ENCODE data around the gene ITPRID1.

The ITPRID1 gene

GRCh38 chr7:31633894-31634494, 120.1 kb downstream of the ITPRID1 start:
- peak; percentile 52 for DNase-seq (ENCODE audit: low spot score)

DNA sequence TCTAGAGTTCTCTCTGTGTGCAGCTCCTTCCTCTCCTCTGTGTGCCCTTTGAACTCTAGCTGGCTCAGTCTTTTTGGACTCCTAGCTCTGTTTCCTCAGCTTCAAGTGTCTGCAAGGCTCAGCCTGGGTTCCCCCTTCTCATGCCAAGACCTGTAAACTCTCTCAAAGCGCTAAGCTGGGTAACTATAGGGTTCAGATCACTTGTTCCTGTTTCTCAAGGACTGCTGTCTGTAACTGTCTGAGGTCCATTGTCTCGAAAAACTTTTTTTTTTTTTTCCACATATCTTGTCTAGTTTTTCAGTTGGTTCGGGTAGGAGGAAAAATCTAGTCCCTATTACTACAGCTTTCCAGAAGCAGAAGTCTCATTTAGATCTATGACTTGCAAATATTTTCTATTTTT, 126.5 kb downstream of the ITPRID1 start:
- no peak for DNase-seq (ENCODE audit: low spot score)

- no peak for DNase-seq (ENCODE audit: low spot score)
These were observed 128.8 kb downstream of the ITPRID1 start for GRCh38 chr7:31642681-31643115.

- DNase-seq (ENCODE audit: low spot score), result no peak
These were observed 133.1 kb downstream of the ITPRID1 start for GRCh38 chr7:31646942-31647341.

DNA sequence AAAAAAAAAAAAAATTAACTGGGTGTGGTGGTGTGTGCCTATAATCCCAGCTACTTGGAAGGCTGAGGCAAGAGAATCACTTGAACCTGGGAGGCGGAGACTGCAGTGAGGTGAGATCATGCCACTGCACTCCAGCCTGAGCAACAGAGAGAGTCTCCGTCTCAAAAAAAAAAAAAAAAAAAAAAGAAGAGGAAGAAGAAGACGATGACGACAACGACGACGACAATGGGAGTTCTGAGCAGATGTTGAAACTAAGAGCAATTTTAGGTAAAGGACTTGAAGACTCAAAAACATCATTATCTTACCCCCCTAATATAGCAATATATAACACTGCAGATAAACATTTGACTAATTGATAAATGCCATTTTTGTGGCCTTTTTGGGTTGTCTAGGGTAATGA, 133.6 kb downstream of the ITPRID1 start:
- DNase-seq (ENCODE audit: low spot score), result no peak

DNA sequence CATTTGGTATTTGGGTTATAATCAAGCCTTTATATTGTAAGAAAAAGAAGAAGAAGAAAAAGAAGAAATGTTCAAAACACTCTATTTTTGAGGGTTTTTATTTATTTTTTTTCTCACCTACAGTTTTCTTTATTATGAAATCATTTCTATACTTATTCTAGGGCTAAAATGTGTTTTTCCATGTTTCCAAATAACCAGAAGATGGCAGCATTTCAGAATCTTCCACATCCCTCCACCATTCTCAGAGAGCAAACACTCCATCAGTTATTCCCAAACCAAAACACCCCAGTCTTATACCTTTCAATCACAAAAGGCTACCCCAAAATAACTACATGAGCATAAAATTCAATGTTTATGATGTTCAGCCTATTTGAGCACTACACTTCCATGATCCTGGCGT, 134.4 kb downstream of the ITPRID1 start:
- no peak for DNase-seq (ENCODE audit: low spot score)

- DNase-seq (ENCODE audit: low spot score), result no peak
These were observed 135.0 kb downstream of the ITPRID1 start for GRCh38 chr7:31648880-31649279.

DNA sequence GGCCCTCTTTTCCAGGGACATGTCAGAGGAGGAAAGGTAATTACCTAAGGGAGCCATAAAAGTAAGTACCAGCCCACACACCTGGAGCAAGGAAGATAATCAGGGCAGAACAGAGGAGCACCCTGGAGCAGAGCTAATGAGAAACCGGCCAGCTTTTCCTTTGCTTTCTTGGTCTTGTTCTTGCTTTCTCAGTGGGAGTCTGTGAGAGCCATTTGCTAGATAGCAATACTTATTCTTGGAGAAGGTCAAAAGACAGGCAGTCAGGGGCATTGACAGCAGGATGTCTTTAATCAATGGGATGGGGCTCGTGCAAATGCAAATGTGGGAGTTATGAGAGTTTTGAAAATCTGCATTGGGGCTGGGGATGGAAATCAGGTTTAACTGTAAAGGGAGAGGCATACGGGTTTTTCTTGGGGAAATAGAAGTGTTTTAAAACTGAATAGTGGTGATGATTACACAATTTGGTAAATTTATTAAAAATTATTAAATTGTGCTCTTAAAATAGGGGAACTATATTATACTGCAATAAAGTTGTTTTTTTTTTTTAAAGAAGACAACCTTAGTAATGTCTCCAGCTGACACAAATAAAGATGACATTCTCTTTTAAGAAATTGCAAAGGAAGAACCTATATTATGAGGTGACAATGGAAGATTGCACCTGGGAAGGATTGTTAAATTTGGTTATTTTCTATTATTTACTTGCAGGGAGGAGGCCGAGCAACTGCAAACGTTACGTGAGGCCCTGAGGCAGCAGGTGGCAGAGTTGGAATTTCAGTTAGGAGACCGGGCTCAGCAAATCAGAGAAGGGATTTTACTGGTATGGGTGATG, 137.6 kb downstream of the ITPRID1 start:
- no peak for DNase-seq (ENCODE audit: low spot score)

GRCh38 chr7:31652063-31652326, 138.1 kb downstream of the ITPRID1 start:
- DNase-seq (ENCODE audit: low spot score), result no peak

DNA sequence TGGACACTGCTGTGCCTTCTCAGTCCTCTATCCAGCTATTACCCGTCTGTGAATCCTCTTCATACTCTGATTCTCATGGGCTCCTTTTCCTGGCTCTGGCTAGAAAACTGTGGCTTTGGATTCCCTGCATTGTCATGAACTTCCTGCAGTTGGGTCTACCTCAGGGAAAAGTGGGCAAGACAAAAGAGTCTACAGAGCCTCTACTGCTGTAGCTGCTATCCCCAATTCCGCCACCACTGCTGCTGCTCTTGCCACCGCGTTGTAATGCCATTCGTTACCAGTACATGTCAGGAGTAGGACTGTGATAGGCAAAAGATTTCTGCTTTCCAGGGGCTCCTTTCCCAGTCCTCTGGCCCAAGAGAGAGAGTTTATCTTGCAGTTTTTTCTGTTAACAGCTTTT, 149.2 kb downstream of the ITPRID1 start:
- DNase-seq (ENCODE audit: low spot score), result no peak

- DNase-seq (ENCODE audit: low spot score), result no peak
These were observed 151.0 kb downstream of the ITPRID1 start for GRCh38 chr7:31664890-31665289.

DNA sequence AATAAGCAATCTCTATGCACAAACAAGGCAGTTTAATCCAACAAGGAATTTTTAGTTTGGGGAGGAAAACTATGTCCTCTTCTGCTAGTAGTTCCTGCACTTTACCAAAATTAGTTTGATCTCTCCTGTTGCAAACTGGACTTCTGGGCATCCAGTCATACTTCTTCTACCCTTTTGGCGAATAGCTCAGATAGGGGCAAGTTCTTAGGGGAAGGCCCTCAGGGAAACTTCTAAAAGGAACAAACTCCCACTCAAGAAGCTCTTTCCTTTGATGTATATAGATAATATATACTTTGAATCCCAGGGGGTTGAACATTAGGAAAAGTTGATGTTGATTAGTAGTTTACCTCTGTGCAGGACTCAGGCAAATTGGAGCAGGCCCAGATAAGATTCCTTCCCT, 151.7 kb downstream of the ITPRID1 start:
- no peak for DNase-seq (ENCODE audit: low spot score)

DNA sequence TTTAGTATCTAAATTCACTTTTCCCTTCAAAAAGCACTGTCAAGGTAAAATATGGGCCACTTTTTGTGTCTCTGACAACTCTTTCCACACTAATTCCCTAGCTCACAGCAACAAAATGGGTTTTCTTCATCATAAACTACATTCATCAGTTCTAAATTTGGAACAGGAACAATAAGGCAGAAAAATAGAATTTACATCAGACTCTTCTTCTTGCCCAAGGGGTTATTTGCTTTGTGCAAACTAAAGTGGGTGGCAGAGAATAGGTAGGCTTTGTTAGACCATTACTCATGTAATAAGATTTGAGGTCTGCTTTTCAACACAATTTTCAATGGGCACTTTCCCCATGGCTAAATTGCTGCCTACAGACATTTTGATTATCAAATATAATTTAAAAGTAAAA, 155.6 kb downstream of the ITPRID1 start:
- no peak for DNase-seq (ENCODE audit: low spot score)

DNA sequence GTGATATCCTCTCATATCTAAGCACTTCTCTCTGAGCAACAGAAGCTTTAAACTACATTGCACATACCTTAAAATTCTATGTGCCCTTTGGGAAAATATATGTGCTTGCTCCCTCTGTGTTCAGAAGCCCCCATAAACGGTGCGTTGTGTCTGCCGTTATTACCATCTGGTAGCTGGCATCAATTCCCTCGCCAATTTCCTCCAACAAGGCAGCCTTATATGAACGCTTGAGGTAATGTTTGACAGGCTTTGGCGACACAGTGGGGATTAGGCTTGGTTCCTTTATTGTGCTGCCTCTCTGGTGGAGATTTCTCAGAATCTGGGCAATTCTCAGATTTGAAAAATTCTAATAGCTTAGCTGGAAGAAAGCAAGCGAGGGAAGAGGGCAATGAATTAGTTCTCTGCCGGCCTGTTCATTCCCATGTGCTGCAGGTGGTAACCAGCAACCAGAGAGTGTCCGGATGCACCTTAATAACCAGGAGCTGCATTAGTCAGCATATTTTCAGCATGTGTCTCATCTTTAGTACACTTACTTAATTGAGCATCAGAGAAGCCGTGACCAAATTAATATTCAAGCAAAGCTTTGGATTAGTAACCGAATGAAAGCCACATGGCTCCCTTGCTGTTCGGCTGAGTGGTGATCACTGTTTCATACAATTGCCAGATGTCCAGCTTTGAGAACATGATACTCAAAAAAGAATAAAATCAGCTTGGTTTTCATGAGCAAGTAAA, 165.8 kb downstream of the ITPRID1 start:
- DNase-seq (ENCODE audit: low spot score), result no peak

- no peak for DNase-seq (ENCODE audit: low spot score)
These were observed 169.7 kb downstream of the ITPRID1 start for GRCh38 chr7:31683445-31684225.

- no peak for DNase-seq (ENCODE audit: low spot score)
These were observed 173.3 kb downstream of the ITPRID1 start, which contains the start of gene PPP1R17 for GRCh38 chr7:31687024-31687748. Gene PPP1R17 (plus strand): TSS chr7:31687215. CDS start chr7:31692442, 5,227 bp downstream.

DNA sequence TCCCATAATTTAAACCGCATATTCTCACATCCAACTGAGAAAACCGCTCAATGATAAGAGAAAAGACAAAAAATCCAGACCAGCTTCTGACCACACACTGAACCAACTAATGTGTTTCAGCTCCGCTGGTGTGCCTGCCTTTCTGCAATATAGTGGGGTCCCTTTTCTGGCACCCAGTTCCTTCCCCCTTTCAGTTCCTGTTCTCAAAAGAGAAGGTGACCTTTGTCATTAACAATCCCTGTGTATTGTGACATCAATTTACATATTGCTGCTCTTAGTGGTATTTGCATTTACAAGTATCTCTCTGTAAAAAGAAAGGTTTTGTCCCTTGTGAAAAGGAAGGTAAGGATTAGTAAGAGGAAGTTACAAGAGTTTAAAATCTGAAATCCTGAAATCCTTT, 174.5 kb downstream of the ITPRID1 start:
- DNase-seq (ENCODE audit: low spot score), result no peak

DNA sequence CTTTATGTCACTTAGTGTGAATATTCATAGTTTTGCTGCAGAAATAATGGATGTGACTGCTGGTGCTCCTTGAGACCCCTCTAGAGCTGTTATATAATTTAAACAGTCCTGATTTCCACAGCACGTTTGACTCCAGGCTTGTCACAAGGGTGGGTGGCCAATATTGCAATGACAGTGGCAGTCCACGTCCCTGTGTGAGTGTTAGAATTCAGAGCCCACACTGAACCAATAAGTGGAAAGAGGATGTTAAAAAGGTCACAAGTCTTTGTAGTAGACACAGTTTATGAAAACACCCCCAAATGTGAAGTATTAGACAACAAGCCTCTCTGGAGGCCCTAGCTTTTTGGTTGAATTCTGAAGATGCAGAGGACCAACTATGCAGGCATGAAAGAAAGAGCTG, 175.1 kb downstream of the ITPRID1 start:
- DNase-seq (ENCODE audit: low spot score), result no peak

GRCh38 chr7:31690935-31691334, 177.0 kb downstream of the ITPRID1 start:
- DNase-seq (ENCODE audit: low spot score), result no peak

- no peak for DNase-seq (ENCODE audit: low spot score)
These were observed 178.6 kb downstream of the ITPRID1 start for GRCh38 chr7:31692451-31692850.

GRCh38 chr7:31692871-31693270, 179.0 kb downstream of the ITPRID1 start:
- no peak for DNase-seq (ENCODE audit: low spot score)
